ENCODE results near the gene LRTM2. TPM values are rescaled to one million over a fixed set of nuclear protein-coding genes. Genes with fewer than 3 reads are reported as not detected.

Gene LRTM2
- total RNA-seq, 1 donor from 2014 or later, result 0.47 TPM

GRCh38 chr12:1811281-1811947 is 9.0 kb upstream of the LRTM2 start:
- Mint-ChIP-seq H3K27ac (no peak overlapping the region), H3K4me3 (no peak overlapping the region)

GRCh38 chr12:1811948-1812291 is 8.4 kb upstream of the LRTM2 start:
- no peak for DNase-seq (ENCODE audit: low spot score in 2 of 2, unreplicated experiment in 2 of 2)
- Mint-ChIP-seq H3K4me3 (no peak overlapping the region), H3K27ac (no peak overlapping the region), H3K4me1 (no peaks in the 10 kb centered on the region), H3K9me3 (no peaks in the 10 kb centered on the region), H3K27me3 (ENCODE audit: low read depth) (peaks cover 23% of the 10 kb centered on the region), H3K36me3 (no peaks in the 10 kb centered on the region)
- no peak for TF ChIP-seq CTCF (IDR thresholded peaks at IDR 0.05; ENCODE audit: unreplicated experiment)

More at GRCh38 chr12:1811281-1811947, 9.0 kb upstream of the LRTM2 start:
- Mint-ChIP-seq H3K36me3 (no peaks in the 10 kb centered on the region), H3K4me1 (no peaks in the 10 kb centered on the region), H3K9me3 (no peaks in the 10 kb centered on the region), H3K27me3 (ENCODE audit: low read depth) (peaks cover 19% of the 10 kb centered on the region)
- no peak for DNase-seq (ENCODE audit: low spot score in 2 of 2, unreplicated experiment in 2 of 2)
- TF ChIP-seq CTCF (IDR thresholded peaks at IDR 0.05; ENCODE audit: unreplicated experiment), result no peak

- DNase-seq (ENCODE audit: low spot score in 2 of 2, unreplicated experiment in 2 of 2), result no peak
- Mint-ChIP-seq H3K27ac (no peak overlapping the region), H3K4me3 (no peak overlapping the region), H3K9me3 (no peaks in the 10 kb centered on the region), H3K4me1 (no peaks in the 10 kb centered on the region), H3K36me3 (no peaks in the 10 kb centered on the region), H3K27me3 (ENCODE audit: low read depth) (peaks cover 28% of the 10 kb centered on the region)
- no peak for TF ChIP-seq CTCF (IDR thresholded peaks at IDR 0.05; ENCODE audit: unreplicated experiment)
Measured at GRCh38 chr12:1812650-1813302, 7.6 kb upstream of the LRTM2 start.

GRCh38 chr12:1814266-1814665 is 6.1 kb upstream of the LRTM2 start:
- H3K27ac Mint-ChIP-seq, result no peak overlapping the region
- H3K9me3 Mint-ChIP-seq, result no peaks in the 10 kb centered on the region
- H3K4me3 Mint-ChIP-seq, result no peak overlapping the region
- no peak for DNase-seq (ENCODE audit: low spot score in 2 of 2, unreplicated experiment in 2 of 2)
- H3K27me3 Mint-ChIP-seq (ENCODE audit: low read depth), result peaks cover 32% of the 10 kb centered on the region
- H3K4me1 Mint-ChIP-seq, result no peaks in the 10 kb centered on the region
- H3K36me3 Mint-ChIP-seq, result no peaks in the 10 kb centered on the region
- no peak for TF ChIP-seq CTCF (IDR thresholded peaks at IDR 0.05; ENCODE audit: unreplicated experiment)

GRCh38 chr12:1815108-1815507 is 5.3 kb upstream of the LRTM2 start:
- no peak for TF ChIP-seq CTCF (IDR thresholded peaks at IDR 0.05; ENCODE audit: unreplicated experiment)
- Mint-ChIP-seq H3K9me3 (no peaks in the 10 kb centered on the region), H3K36me3 (no peaks in the 10 kb centered on the region), H3K27me3 (ENCODE audit: low read depth) (peaks cover 40% of the 10 kb centered on the region), H3K4me3 (no peak overlapping the region), H3K4me1 (no peaks in the 10 kb centered on the region), H3K27ac (no peak overlapping the region)
- DNase-seq (ENCODE audit: low spot score in 2 of 2, unreplicated experiment in 2 of 2), result no peak
